ENCODE measurements around the gene FAM168A.
"Not testable (repeated sequence)": the region's sequence is repeated elsewhere in the genome, so short reads cannot be mapped to it uniquely, and the experiment has no call there.

FAM168A gene

GRCh38 chr11:73518195-73518594, 79.7 kb downstream of the FAM168A start:
- DNase-seq (ENCODE audit: low read depth) = no peak

GRCh38 chr11:73516080-73516479, 81.8 kb downstream of the FAM168A start:
- no peak for DNase-seq (ENCODE audit: low read depth)

GRCh38 chr11:73513707-73514106, 84.2 kb downstream of the FAM168A start:
- no peak for DNase-seq (ENCODE audit: low read depth)

- DNase-seq (ENCODE audit: low read depth) = no peak
These were observed 87.0 kb downstream of the FAM168A start for GRCh38 chr11:73510877-73511276.

GRCh38 chr11:73510106-73510505, 87.8 kb downstream of the FAM168A start:
- no peak for DNase-seq (ENCODE audit: low read depth)

GRCh38 chr11:73509188-73509587, 88.7 kb downstream of the FAM168A start:
- no peak for DNase-seq (ENCODE audit: low read depth)

- no peak for DNase-seq (ENCODE audit: low read depth)
These were observed 89.4 kb downstream of the FAM168A start for GRCh38 chr11:73508243-73509176.

- no peak for DNase-seq (ENCODE audit: low read depth)
These were observed 90.8 kb downstream of the FAM168A start for GRCh38 chr11:73507086-73507485.

- no peak for DNase-seq (ENCODE audit: low read depth)
These were observed 91.9 kb downstream of the FAM168A start for GRCh38 chr11:73506038-73506437.

- DNase-seq (ENCODE audit: low read depth) = no peak
These were observed 99.6 kb downstream of the FAM168A start for GRCh38 chr11:73498343-73498742.

- no peak for DNase-seq (ENCODE audit: low read depth)
These were observed 101.8 kb downstream of the FAM168A start for GRCh38 chr11:73496134-73496533.

GRCh38 chr11:73495731-73496130, 102.2 kb downstream of the FAM168A start:
- DNase-seq (ENCODE audit: low read depth) = no peak

- DNase-seq (ENCODE audit: low read depth) = peak; percentile 49
These were observed 103.8 kb downstream of the FAM168A start for GRCh38 chr11:73493956-73494598.

- DNase-seq (ENCODE audit: low read depth) = no peak
These were observed 116.3 kb downstream of the FAM168A start for GRCh38 chr11:73481626-73482025.

GRCh38 chr11:73480677-73481076, 117.2 kb downstream of the FAM168A start:
- DNase-seq (ENCODE audit: low read depth) = no peak

GRCh38 chr11:73478737-73479347, 119.1 kb downstream of the FAM168A start:
- DNase-seq (ENCODE audit: low read depth) = no peak

GRCh38 chr11:73477518-73477917, 120.4 kb downstream of the FAM168A start:
- DNase-seq (ENCODE audit: low read depth) = no peak

GRCh38 chr11:73475549-73476095, 122.3 kb downstream of the FAM168A start:
- DNase-seq (ENCODE audit: low read depth) = no peak

- DNase-seq (ENCODE audit: low read depth) = no peak
These were observed 124.7 kb downstream of the FAM168A start for GRCh38 chr11:73473252-73473651.

- not testable (repeated sequence) for DNase-seq (ENCODE audit: low read depth)
These were observed 127.8 kb downstream of the FAM168A start for GRCh38 chr11:73470036-73470612.

GRCh38 chr11:73469401-73469800, 128.5 kb downstream of the FAM168A start:
- no peak for DNase-seq (ENCODE audit: low read depth)

- DNase-seq (ENCODE audit: low read depth) = no peak
These were observed 129.2 kb downstream of the FAM168A start for GRCh38 chr11:73468590-73469161.

Measured in HS-5 (cell line).